HepG2 (cell line): ENCODE measurements around the gene PANK4. TPM values are rescaled to one million over a fixed set of nuclear protein-coding genes. Genes with fewer than 3 reads are reported as not detected.

Source experiments
- ATAC-seq: fragments of 200-7000 bp; cut with Tn5 transposase; 3 replicates; pipeline ENCODE4 v1.9.1; 2020; ENCODE audit warnings: mild to moderate bottlenecking, moderate library complexity
- BruUV-seq: library from RNA; stranded (reverse); fragments of 400-500 nt; replicated peaks from 2 replicates; lab custom pipeline; 2021; lab: Mats Ljungman, UMichigan
- CTCF ChIA-PET: fragments of 300-600 bp; formaldehyde crosslinking; extraction: SDS; loops from one replicate; lab custom pipeline; 2021; ENCODE audit warnings: low total read pairs, inconsistent platforms, low intra/inter-chr PET ratio; lab: Yijun Ruan, JAX
- POLR2A ChIA-PET: fragments of 350-600 bp; sonication (Branson Sonifier 250); formaldehyde crosslinking; loops from one replicate; lab custom pipeline; 2020; ENCODE audit warnings: antibody characterized with exemption, inconsistent platforms; lab: Yijun Ruan, JAX
- DNase-seq: peaks from one replicate; pipeline ENCODE4 v3.0.0-alpha.2; 2015; ENCODE audit warnings: low spot score
- FAIRE-seq: peaks from 3 replicates; lab custom pipeline; 2011; peaks lifted over from hg19 to GRCh38; lab: Jason Lieb, UNC
- H2AFZ ChIP-seq: one replicate; pipeline ENCODE4 v1.6.1; 2011; ENCODE audit warnings: low read length, inconsistent platforms
- H3K27ac ChIP-seq: fragments of 300-600 bp; 3 replicates; pipeline ENCODE4 v1.8.0; 2011; ENCODE audit warnings: mixed run types, mild to moderate bottlenecking, mixed read lengths, low read length, inconsistent platforms; ENCODE audit not compliant: insufficient read depth; ENCODE audit errors: extremely low read length
- H3K27me3 ChIP-seq, 2 experiments: fragments of 200-600 bp in 1 of 2; 2 replicates in 1 of 2; 3 replicates in 1 of 2; pipeline versions ENCODE4 v1.6.0 to v1.8.0; 2011; ENCODE audit warnings: low read length in 2 of 2, mild to moderate bottlenecking in 2 of 2, moderate library complexity in 2 of 2, inconsistent platforms in 1 of 2; ENCODE audit not compliant: insufficient read depth in 2 of 2, control insufficient read depth in 1 of 2
- H3K36me3 ChIP-seq, 2 experiments: fragments of 200-600 bp in 1 of 2; replicated peaks in 1 of 2; 2 replicates in 1 of 2; 3 replicates in 1 of 2; pipeline versions ENCODE4 v1.5.1 to v1.8.0; 2011; ENCODE audit warnings: low read length in 2 of 2, inconsistent platforms in 1 of 2; ENCODE audit not compliant: insufficient read depth in 2 of 2, control insufficient read depth in 1 of 2
- H3K4me1 ChIP-seq: 2 replicates; pipeline ENCODE4 v1.5.1; 2012; ENCODE audit warnings: low read length, inconsistent platforms; ENCODE audit not compliant: insufficient read depth
- H3K4me2 ChIP-seq: 2 replicates; pipeline ENCODE4 v1.6.0; 2011; ENCODE audit warnings: low read depth, low read length, inconsistent platforms
- H3K4me3 ChIP-seq, 3 experiments: fragments of 200-600 bp in 1 of 3; sonication (generic), shearing (Covaris generic) in 1 of 3; replicated peaks in 1 of 3; 2 replicates each; pipeline ENCODE4 v1.5.1; 2011 to 2016; ENCODE audit warnings: low read length in 3 of 3, inconsistent platforms in 2 of 3, low read depth in 2 of 3, mild to moderate bottlenecking in 2 of 3, control low read depth in 1 of 3, mixed read lengths in 1 of 3; ENCODE audit not compliant: insufficient read depth in 1 of 3
- H3K79me2 ChIP-seq: one replicate; pipeline ENCODE4 v1.6.1; 2011; ENCODE audit warnings: low read length, inconsistent platforms; ENCODE audit not compliant: insufficient read depth
- H3K9ac ChIP-seq: 2 replicates; pipeline ENCODE4 v1.6.0; 2011; ENCODE audit warnings: mild to moderate bottlenecking, low read depth, low read length, inconsistent platforms; ENCODE audit not compliant: insufficient read depth
- H3K9me3 ChIP-seq: 2 replicates; pipeline ENCODE4 v1.5.1; 2012; ENCODE audit warnings: mild to moderate bottlenecking, low read length
- H4K20me1 ChIP-seq: 2 replicates; pipeline ENCODE4 v1.6.0; 2011; ENCODE audit warnings: inconsistent platforms, mild to moderate bottlenecking, low read length, moderate library complexity; ENCODE audit not compliant: insufficient read depth
- ARNT2 ChIP-seq: sonication (generic); formaldehyde crosslinking; IDR thresholded peaks from 2 replicates; pipeline ENCODE4 v1.8.0; 2022; ENCODE audit warnings: mild to moderate bottlenecking, low read depth, missing genetic modification reagents, moderate library complexity
- ETV5 ChIP-seq: IDR thresholded peaks from 2 replicates; pipeline ENCODE4 v1.6.1; 2018; ENCODE audit warnings: missing biosample characterization, missing genetic modification reagents, inconsistent platforms, borderline replicate concordance
- FLYWCH1 ChIP-seq: sonication (generic); formaldehyde crosslinking; IDR thresholded peaks from 2 replicates; pipeline ENCODE4 v1.8.1; 2023; ENCODE audit warnings: mild to moderate bottlenecking, missing genetic modification reagents
- HNRNPL ChIP-seq: fragments of 200-400 bp; formaldehyde crosslinking; IDR thresholded peaks from 2 replicates; pipeline ENCODE4 v1.6.1; 2017; ENCODE audit warnings: mild to moderate bottlenecking, low read depth, low read length
- ISX ChIP-seq: sonication (generic); formaldehyde crosslinking; conservative IDR thresholded peaks from 2 replicates; pipeline ENCODE4 v1.5.0; 2020; ENCODE audit warnings: missing genetic modification reagents
- ZBTB8A ChIP-seq: sonication (generic); formaldehyde crosslinking; IDR thresholded peaks from 2 replicates; pipeline ENCODE4 v1.4.0; 2020; ENCODE audit warnings: mild to moderate bottlenecking, low read depth, missing genetic modification reagents, borderline replicate concordance
- ZNF24 ChIP-seq: fragments of 450-650 bp; IDR thresholded peaks from 2 replicates; pipeline ENCODE4 v1.6.1; 2017; ENCODE audit warnings: antibody characterized with exemption, mild to moderate bottlenecking
- ZNF280D ChIP-seq: sonication (generic); formaldehyde crosslinking; IDR thresholded peaks from 2 replicates; pipeline ENCODE4 v1.5.1; 2020; ENCODE audit warnings: mild to moderate bottlenecking, missing genetic modification reagents
- ZNF354B ChIP-seq: sonication (generic); formaldehyde crosslinking; IDR thresholded peaks from 2 replicates; pipeline ENCODE4 v1.8.0; 2022; ENCODE audit warnings: mild to moderate bottlenecking, missing genetic modification reagents
- WGBS: methylation state at CpG from one replicate; pipeline ENCODE4 v1.1.6; 2017; ENCODE audit warnings: low lambda C conversion rate; 5-methylcytosine and 5-hydroxymethylcytosine counted together
- in situ Hi-C: cut with HindIII; loops from 2 replicates; pipeline ENCODE4 v1.10.0; 2017; ENCODE audit warnings: low pct_unique_long_range_greater_than_20kb; ENCODE audit not compliant: extremely low pct_ligation_motif_present
- intact Hi-C: fragments of 100-400 bp; cut with micrococcal nuclease; formaldehyde crosslinking; loops from one replicate; pipeline ENCODE4 v1.10.0; 2022; ENCODE audit not compliant: unreplicated experiment
- polyA plus RNA-seq, 8 experiments: library from polyadenylated mRNA; depleted of rRNA in 3 of 8; stranded (reverse) in 7 of 8; unstranded in 1 of 8; fragments of >200 nt; fragmentation: Illumina TruSeq in 4 of 8; extraction: Trizol in 4 of 8; gene quantifications; 2 replicates each; pipeline versions ENCODE4 v1.2.1 to v1.2.3, GENCODE V29; 2011 to 2016; ENCODE audit warnings: low read depth in 4 of 8, missing spikeins in 1 of 8, mixed read lengths in 1 of 8; ENCODE audit not compliant: insufficient read depth in 1 of 8
- total RNA-seq, 5 experiments: library from RNA; depleted of rRNA; stranded (reverse); fragments of >200 nt; fragmentation: Illumina TruSeq; extraction: Trizol; gene quantifications; 2 replicates each; pipeline ENCODE4 v1.2.3, GENCODE V29; 2016; ENCODE audit warnings: low read depth in 1 of 5
- TF ChIP-seq, protein P1 (sequence below): sonication (generic); formaldehyde crosslinking; IDR thresholded peaks from 2 replicates; pipeline ENCODE4 v1.5.1; 2020; ENCODE audit warnings: mild to moderate bottlenecking, moderate library complexity, missing genetic modification reagents
- TF ChIP-seq, protein P2 (sequence below): IDR thresholded peaks from 2 replicates; pipeline ENCODE4 v1.6.1; 2016; ENCODE audit warnings: missing biosample characterization, missing genetic modification reagents, low read depth
- TF ChIP-seq, protein P3 (sequence below): sonication (generic); formaldehyde crosslinking; conservative IDR thresholded peaks from 2 replicates; pipeline ENCODE4 v1.4.0; 2020; ENCODE audit warnings: missing genetic modification reagents

PANK4 gene
- total and polyA plus RNA-seq, 2 of the 13 experiments (the other 11 are each of a cell fraction or from before 2014, with no cell fraction given), result 17.4 to 19.3 TPM

GRCh38 chr1:2471587-2472001, 54.8 kb downstream of the PANK4 start:
- DNase-seq (no peak), FAIRE-seq (no peak), ATAC-seq (no peak)
- Histone ChIP-seq H3K4me3 (no peak overlapping the region), H4K20me1 (peaks cover 7% of the 10 kb centered on the region; the same call in 1 of the 2 replicates), H3K4me1 (no peaks in the 10 kb centered on the region), H2AFZ (no peak overlapping the region), H3K9ac (no peak overlapping the region), H3K27ac (no peak overlapping the region), H3K4me2 (no peak overlapping the region), H3K9me3 (no peaks in the 10 kb centered on the region), H3K27me3 (peaks cover 21 to 83% of the 10 kb centered on the region in 2 experiments), H3K36me3 (no peaks in the 10 kb centered on the region), H3K79me2 (no peaks in the 10 kb centered on the region)
- intact Hi-C loops (no loop called here), in situ Hi-C loops (no loop called here)
- WGBS, result no CpG with 5 or more reads among the region's 15 CpGs
- ChIA-PET CTCF (no interaction called here), POLR2A (no interaction called here)
- BruUV-seq, result no TSS peak
- TF ChIP-seq, protein P1, sequence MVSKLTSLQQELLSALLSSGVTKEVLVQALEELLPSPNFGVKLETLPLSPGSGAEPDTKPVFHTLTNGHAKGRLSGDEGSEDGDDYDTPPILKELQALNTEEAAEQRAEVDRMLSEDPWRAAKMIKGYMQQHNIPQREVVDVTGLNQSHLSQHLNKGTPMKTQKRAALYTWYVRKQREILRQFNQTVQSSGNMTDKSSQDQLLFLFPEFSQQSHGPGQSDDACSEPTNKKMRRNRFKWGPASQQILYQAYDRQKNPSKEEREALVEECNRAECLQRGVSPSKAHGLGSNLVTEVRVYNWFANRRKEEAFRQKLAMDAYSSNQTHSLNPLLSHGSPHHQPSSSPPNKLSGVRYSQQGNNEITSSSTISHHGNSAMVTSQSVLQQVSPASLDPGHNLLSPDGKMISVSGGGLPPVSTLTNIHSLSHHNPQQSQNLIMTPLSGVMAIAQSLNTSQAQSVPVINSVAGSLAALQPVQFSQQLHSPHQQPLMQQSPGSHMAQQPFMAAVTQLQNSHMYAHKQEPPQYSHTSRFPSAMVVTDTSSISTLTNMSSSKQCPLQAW (CRISPR knock-in tag), result no peak
- no peak for TF ChIP-seq FLYWCH1
- TF ChIP-seq ZNF24, result no peak
- TF ChIP-seq ARNT2 (CRISPR knock-in tag), result no peak
- TF ChIP-seq, protein P2, sequence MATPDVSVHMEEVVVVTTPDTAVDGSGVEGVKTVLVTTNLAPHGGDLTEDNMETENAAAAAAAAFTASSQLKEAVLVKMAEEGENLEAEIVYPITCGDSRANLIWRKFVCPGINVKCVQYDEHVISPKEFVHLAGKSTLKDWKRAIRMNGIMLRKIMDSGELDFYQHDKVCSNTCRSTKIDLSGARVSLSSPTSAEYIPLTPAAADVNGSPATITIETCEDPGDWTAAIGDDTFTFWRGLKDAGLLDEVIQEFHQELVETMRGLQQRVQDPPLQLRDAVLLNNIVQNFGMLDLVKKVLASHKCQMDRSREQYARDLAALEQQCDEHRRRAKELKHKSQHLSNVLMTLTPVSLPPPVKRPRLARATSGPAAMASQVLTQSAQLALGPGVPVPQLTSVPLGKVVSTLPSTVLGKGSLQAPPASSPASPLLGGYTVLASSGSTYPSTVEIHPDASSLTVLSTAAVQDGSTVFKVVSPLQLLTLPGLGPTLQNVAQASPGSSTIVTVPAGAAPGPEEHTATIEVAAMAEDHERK (CRISPR knock-in tag), result no peak
- no peak for TF ChIP-seq ISX (CRISPR knock-in tag)
- no peak for TF ChIP-seq HNRNPL
- TF ChIP-seq ZBTB8A (CRISPR knock-in tag), result no peak
- no peak for TF ChIP-seq ETV5 (CRISPR knock-in tag)
- TF ChIP-seq, protein P3, sequence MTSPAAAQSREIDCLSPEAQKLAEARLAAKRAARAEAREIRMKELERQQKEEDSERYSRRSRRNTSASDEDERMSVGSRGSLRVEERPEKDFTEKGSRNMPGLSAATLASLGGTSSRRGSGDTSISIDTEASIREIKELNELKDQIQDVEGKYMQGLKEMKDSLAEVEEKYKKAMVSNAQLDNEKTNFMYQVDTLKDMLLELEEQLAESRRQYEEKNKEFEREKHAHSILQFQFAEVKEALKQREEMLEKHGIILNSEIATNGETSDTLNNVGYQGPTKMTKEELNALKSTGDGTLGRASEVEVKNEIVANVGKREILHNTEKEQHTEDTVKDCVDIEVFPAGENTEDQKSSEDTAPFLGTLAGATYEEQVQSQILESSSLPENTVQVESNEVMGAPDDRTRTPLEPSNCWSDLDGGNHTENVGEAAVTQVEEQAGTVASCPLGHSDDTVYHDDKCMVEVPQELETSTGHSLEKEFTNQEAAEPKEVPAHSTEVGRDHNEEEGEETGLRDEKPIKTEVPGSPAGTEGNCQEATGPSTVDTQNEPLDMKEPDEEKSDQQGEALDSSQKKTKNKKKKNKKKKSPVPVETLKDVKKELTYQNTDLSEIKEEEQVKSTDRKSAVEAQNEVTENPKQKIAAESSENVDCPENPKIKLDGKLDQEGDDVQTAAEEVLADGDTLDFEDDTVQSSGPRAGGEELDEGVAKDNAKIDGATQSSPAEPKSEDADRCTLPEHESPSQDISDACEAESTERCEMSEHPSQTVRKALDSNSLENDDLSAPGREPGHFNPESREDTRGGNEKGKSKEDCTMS, result no peak
- no peak for TF ChIP-seq ZNF280D (CRISPR knock-in tag)
- no peak for TF ChIP-seq ZNF354B (CRISPR knock-in tag)
